T-cell (primary cell): Measurements from ENCODE around the gene SLC26A8. TPM values are rescaled to one million over a fixed set of nuclear protein-coding genes. Genes with fewer than 3 reads are reported as not detected.
"Not testable (repeated sequence)": the region's sequence is repeated elsewhere in the genome, so short reads cannot be mapped to it uniquely, and the experiment has no call there.

ENCODE experiments used
- ATAC-seq, 4 experiments: fragments of 200-7000 bp in 3 of 4; fragments of 150-1000 bp in 1 of 4; cut with Tn5 transposase; replicated peaks in 1 of 4; 1 replicate in 3 of 4; 2 replicates in 1 of 4; pipeline ENCODE4 v1.10.0; 2021; ENCODE audit warnings: moderate library complexity in 3 of 4, mild to moderate bottlenecking in 2 of 4, moderate number of reproducible peaks in 1 of 4
- CTCF ChIA-PET, 2 donors: fragments of 300-600 bp; sonication (Branson Sonifier 250); formaldehyde crosslinking; loops; one replicate each; lab custom pipeline; 2022; ENCODE audit warnings: antibody characterized with exemption in 2 of 2; lab: Charles Lee
- POLR2A ChIA-PET, 2 donors: fragments of 300-600 bp; sonication (Branson Sonifier 250); formaldehyde crosslinking; loops; one replicate each; lab custom pipeline; 2022; ENCODE audit warnings: antibody characterized with exemption in 2 of 2; lab: Charles Lee
- DNase-seq, 35 experiments: peaks; one replicate each; pipeline versions ENCODE4 v3.0.0 to v3.0.0-alpha.2; 2013 to 2023
- H3K27ac ChIP-seq: one replicate; pipeline ENCODE4 v1.5.1; 2013; ENCODE audit warnings: low read length
- H3K27me3 ChIP-seq, 2 experiments: replicated peaks in 1 of 2; 1 replicate in 1 of 2; 2 replicates in 1 of 2; pipeline versions ENCODE4 v1.6.1 to v1.7.0; 2013; ENCODE audit warnings: low read length in 1 of 2, mixed read lengths in 1 of 2; ENCODE audit not compliant: control insufficient read depth in 2 of 2, insufficient read depth in 2 of 2; ENCODE audit errors: extremely low read depth in 1 of 2
- H3K36me3 ChIP-seq, 2 donors: 1 replicate in 1 of 2; 2 replicates in 1 of 2; pipeline versions ENCODE4 v1.6.1 to v1.7.0; 2013; ENCODE audit warnings: low read length in 1 of 2; ENCODE audit not compliant: control insufficient read depth in 2 of 2, insufficient read depth in 1 of 2; ENCODE audit errors: extremely low read depth in 1 of 2
- H3K4me1 ChIP-seq, 2 experiments: 1 replicate in 1 of 2; 2 replicates in 1 of 2; pipeline versions ENCODE4 v1.6.1 to v1.7.0; 2013; ENCODE audit warnings: low read length in 2 of 2, mixed read lengths in 1 of 2; ENCODE audit not compliant: insufficient read depth in 2 of 2, control insufficient read depth in 1 of 2; ENCODE audit errors: extremely low read depth in 1 of 2
- H3K4me3 ChIP-seq, 2 donors: 1 replicate in 1 of 2; 2 replicates in 1 of 2; pipeline versions ENCODE4 v1.5.1 to v1.7.0; 2013; ENCODE audit warnings: mild to moderate bottlenecking in 2 of 2, low read length in 1 of 2, moderate library complexity in 1 of 2; ENCODE audit not compliant: control insufficient read depth in 1 of 2; ENCODE audit errors: extremely low read depth in 1 of 2
- H3K9me3 ChIP-seq: 2 replicates; pipeline ENCODE4 v1.7.0; 2013
- H3K27ac Mint-ChIP-seq, 2 donors: one replicate each; pipeline ENCODE4 v1.8.0; 2020 to 2021; ENCODE audit warnings: mild to moderate bottlenecking in 2 of 2, mixed read lengths in 2 of 2
- H3K27me3 Mint-ChIP-seq, 2 donors: one replicate each; pipeline ENCODE4 v1.8.0; 2021 to 2022; ENCODE audit warnings: mixed read lengths in 2 of 2
- H3K36me3 Mint-ChIP-seq: one replicate; pipeline ENCODE4 v1.8.0; 2021; ENCODE audit warnings: mixed read lengths
- H3K4me1 Mint-ChIP-seq, 3 donors: one replicate each; pipeline ENCODE4 v1.8.0; 2020 to 2022; ENCODE audit warnings: mixed read lengths in 3 of 3, mild to moderate bottlenecking in 1 of 3
- H3K4me3 Mint-ChIP-seq, 3 donors: one replicate each; pipeline ENCODE4 v1.8.0; 2020 to 2022; ENCODE audit warnings: mild to moderate bottlenecking in 3 of 3, mixed read lengths in 3 of 3, moderate library complexity in 3 of 3
- H3K9me3 Mint-ChIP-seq, 3 donors: one replicate each; pipeline ENCODE4 v1.8.0; 2020 to 2022; ENCODE audit warnings: mixed read lengths in 3 of 3
- WGBS: methylation state at CpG from one replicate; pipeline ENCODE4 v1.1.5; 2013; ENCODE audit warnings: missing lambda C conversion rate; ENCODE audit not compliant: insufficient coverage; 5-methylcytosine and 5-hydroxymethylcytosine counted together
- total RNA-seq, 35 experiments: library from RNA in 6 of 35; stranded (reverse) in 6 of 35; fragments of 120-200 nt in 1 of 35; gene quantifications; one replicate each; pipeline versions ENCODE4 v1.2.1 to v1.2.4 and lab custom pipeline; 2013 to 2026

Gene SLC26A8
- total RNA-seq, 5 donors from 2014 or later (not counting 1 experiment from before 2014, with no cell fraction given), result not detected

GRCh38 chr6:36034441-36034840 is 10.0 kb upstream of the SLC26A8 start:
- Mint-ChIP-seq H3K4me3 (peak overlapping the region in 1 of 3 donors; percentile 34), H3K27me3 (no peaks in the 10 kb centered on the region), H3K4me1 (peaks cover 76 to 82% (median 80%) of the 10 kb centered on the region in 3 donors), H3K9me3 (no peaks in the 10 kb centered on the region), H3K36me3 (peaks cover 14% of the 10 kb centered on the region), H3K27ac (no peak overlapping the region)
- no peak for ATAC-seq
- POLR2A ChIA-PET, result no interaction called here
- CTCF ChIA-PET, result interaction anchor here in 1 of 2 donors (0.6 to 1.1 kb wide), 2 partner anchors 63 to 354 kb away, joined by 3 to 4 read pairs; no protein-coding TSS in a partner anchor
- H3K9me3 ChIP-seq, result no peaks in the 10 kb centered on the region
- no peaks in the 10 kb centered on the region for H3K36me3 ChIP-seq
- peaks cover 18 to 49% of the 10 kb centered on the region in 2 experiments for H3K4me1 ChIP-seq
- no peak overlapping the region for H3K27ac ChIP-seq
- no peaks in the 10 kb centered on the region for H3K27me3 ChIP-seq
- WGBS, result 67% methylated on average over 1 of the region's 3 CpGs
- no peak for DNase-seq
- H3K4me3 ChIP-seq, result no peak overlapping the region

GRCh38 chr6:36033935-36034334 is 9.5 kb upstream of the SLC26A8 start:
- Mint-ChIP-seq H3K9me3 (no peaks in the 10 kb centered on the region), H3K4me3 (peak overlapping the region in 1 of 3 donors; percentile 34), H3K27ac (no peak overlapping the region), H3K4me1 (peaks cover 76 to 82% (median 80%) of the 10 kb centered on the region in 3 donors), H3K27me3 (no peaks in the 10 kb centered on the region), H3K36me3 (peaks cover 14% of the 10 kb centered on the region)
- no CpG with 5 or more reads among the region's 3 CpGs for WGBS
- Histone ChIP-seq H3K4me3 (no peak overlapping the region), H3K27ac (no peak overlapping the region), H3K27me3 (no peaks in the 10 kb centered on the region), H3K9me3 (no peaks in the 10 kb centered on the region), H3K36me3 (no peaks in the 10 kb centered on the region), H3K4me1 (peaks cover 20 to 49% of the 10 kb centered on the region in 2 experiments)
- peak; percentile 34 to 65 (median 61) for ATAC-seq
- peak in 15 of 35 experiments; percentile 6 to 31 (median 16) for DNase-seq
- ChIA-PET CTCF (interaction anchor here in 1 of 2 donors (1.1 kb wide), 1 partner anchor 354 kb away, joined by 3 read pairs; no protein-coding TSS in a partner anchor), POLR2A (no interaction called here)

GRCh38 chr6:36033144-36033543 is 8.7 kb upstream of the SLC26A8 start:
- H3K27ac ChIP-seq, POLR2A ChIA-PET, H3K9me3 ChIP-seq, H3K36me3 ChIP-seq, H3K27ac Mint-ChIP-seq, H3K9me3 Mint-ChIP-seq, H3K27me3 ChIP-seq, H3K4me3 ChIP-seq, DNase-seq, H3K27me3 Mint-ChIP-seq, ATAC-seq: not testable (repeated sequence)
- Mint-ChIP-seq H3K4me3 (peak overlapping the region in 1 of 3 donors; percentile 34), H3K4me1 (peaks cover 70 to 78% (median 74%) of the 10 kb centered on the region in 3 donors), H3K36me3 (peaks cover 14% of the 10 kb centered on the region)
- 100% methylated on average over 4 of the region's 10 CpGs for WGBS
- CTCF ChIA-PET, result interaction anchor here (0.6 to 1.3 kb wide), 4 partner anchors 11 to 353 kb away, joined by 3 to 6 read pairs (median 3); no protein-coding TSS in a partner anchor
- H3K4me1 ChIP-seq, result peaks cover 20 to 45% of the 10 kb centered on the region in 2 experiments

- Mint-ChIP-seq H3K36me3 (peaks cover 14% of the 10 kb centered on the region), H3K27me3 (no peaks in the 10 kb centered on the region), H3K9me3 (no peaks in the 10 kb centered on the region), H3K4me3 (peak overlapping the region; percentile 14 to 34 (median 17)), H3K27ac (no peak overlapping the region), H3K4me1 (peaks cover 65 to 69% (median 67%) of the 10 kb centered on the region in 3 donors)
- CTCF ChIA-PET, result interaction anchor here (0.6 to 1.3 kb wide), 3 partner anchors 11 to 40 kb away, joined by 3 to 6 read pairs (median 3); no protein-coding TSS in a partner anchor
- DNase-seq, result no peak
- no peak overlapping the region for H3K27ac ChIP-seq
- no peaks in the 10 kb centered on the region for H3K9me3 ChIP-seq
- H3K36me3 ChIP-seq, result no peaks in the 10 kb centered on the region
- WGBS, result 86% methylated on average over 1 of the region's 1 CpG
- POLR2A ChIA-PET, result no interaction called here
- no peak for ATAC-seq
- H3K4me3 ChIP-seq, result no peak overlapping the region
- H3K4me1 ChIP-seq, result peaks cover 18 to 38% of the 10 kb centered on the region in 2 experiments
- no peaks in the 10 kb centered on the region for H3K27me3 ChIP-seq
Measured at GRCh38 chr6:36032261-36032660, 7.8 kb upstream of the SLC26A8 start.

- ATAC-seq (no peak), DNase-seq (no peak)
- peaks cover 48 to 52% (median 52%) of the 10 kb centered on the region in 3 donors for H3K4me1 Mint-ChIP-seq
- H3K27me3 Mint-ChIP-seq, result peaks cover 10 to 12% of the 10 kb centered on the region in 2 donors
- H3K4me3 Mint-ChIP-seq, result peak overlapping the region; percentile 88 to 94 (median 90)
- 19% methylated on average over 3 of the region's 6 CpGs for WGBS
- POLR2A ChIA-PET, result interaction anchor here (0.5 to 1.3 kb wide), 2 partner anchors 68 to 114 kb away, joined by 4 to 12 read pairs; no protein-coding TSS in a partner anchor
- Histone ChIP-seq H3K27ac (peak overlapping the region; percentile 75), H3K27me3 (peaks cover 0 to 8% of the 10 kb centered on the region in 2 experiments), H3K36me3 (no peaks in the 10 kb centered on the region), H3K4me1 (peaks cover 16 to 36% of the 10 kb centered on the region in 2 experiments), H3K4me3 (peak overlapping the region; percentile 29 to 96), H3K9me3 (no peaks in the 10 kb centered on the region)
- CTCF ChIA-PET, result interaction anchor here (0.6 to 5.4 kb wide), 9 partner anchors 8 to 507 kb away, joined by 3 to 65 read pairs (median 4); partner anchors contain the start of gene MAPK13 (in 1 of the 2)
- no peaks in the 10 kb centered on the region for H3K9me3 Mint-ChIP-seq
- H3K36me3 Mint-ChIP-seq, result peaks cover 7% of the 10 kb centered on the region
- peak overlapping the region; percentile 81 to 84 for H3K27ac Mint-ChIP-seq
Measured at GRCh38 chr6:36029464-36029863, 5.0 kb upstream of the SLC26A8 start.

- CTCF ChIA-PET, result interaction anchor here (0.5 to 5.4 kb wide), 19 partner anchors 9 to 1296 kb away, joined by 3 to 65 read pairs (median 4); partner anchors contain the start of gene MAPK13 (in 1 of the 2)
- peak overlapping the region; percentile 81 to 84 for H3K27ac Mint-ChIP-seq
- Histone ChIP-seq H3K4me3 (peak overlapping the region; percentile 96 to 98), H3K9me3 (no peaks in the 10 kb centered on the region), H3K27me3 (peaks cover 0 to 13% of the 10 kb centered on the region in 2 experiments), H3K27ac (peak overlapping the region; percentile 75), H3K36me3 (no peaks in the 10 kb centered on the region), H3K4me1 (peaks cover 16 to 36% of the 10 kb centered on the region in 2 experiments)
- peaks cover 7% of the 10 kb centered on the region for H3K36me3 Mint-ChIP-seq
- WGBS, result 0% methylated on average over 5 of the region's 13 CpGs
- H3K27me3 Mint-ChIP-seq, result peaks cover 12 to 14% of the 10 kb centered on the region in 2 donors
- H3K9me3 Mint-ChIP-seq, result no peaks in the 10 kb centered on the region
- DNase-seq (peak; percentile 39 to 77 (median 65)), ATAC-seq (peak; percentile 35 to 55 (median 52))
- POLR2A ChIA-PET, result interaction anchor here (0.5 to 1.3 kb wide), 7 partner anchors 20 to 514 kb away, joined by 3 to 12 read pairs (median 4); no protein-coding TSS in a partner anchor
- H3K4me3 Mint-ChIP-seq, result peak overlapping the region; percentile 88 to 94 (median 90)
- peaks cover 46 to 49% (median 49%) of the 10 kb centered on the region in 3 donors for H3K4me1 Mint-ChIP-seq
Measured at GRCh38 chr6:36028877-36029324, 4.5 kb upstream of the SLC26A8 start.
